Nephron (organoid): ENCODE measurements around the gene NEURL1.

ENCODE experiments used
- H3K27ac Mint-ChIP-seq, 3 experiments: 2 replicates each; pipeline ENCODE4 v1.8.0; 2020; ENCODE audit warnings: mixed read lengths in 3 of 3, mild to moderate bottlenecking in 2 of 3, moderate library complexity in 1 of 3
- H3K27me3 Mint-ChIP-seq: 2 replicates; pipeline ENCODE4 v1.8.0; 2021; ENCODE audit warnings: low read depth, mild to moderate bottlenecking, moderate library complexity, mixed read lengths
- H3K36me3 Mint-ChIP-seq: 2 replicates; pipeline ENCODE4 v1.8.0; 2020; ENCODE audit warnings: low read depth, mixed read lengths
- H3K4me1 Mint-ChIP-seq: 2 replicates; pipeline ENCODE4 v1.8.0; 2020; ENCODE audit warnings: mixed read lengths
- H3K4me3 Mint-ChIP-seq, 3 experiments: 2 replicates each; pipeline ENCODE4 v1.8.0; 2020; ENCODE audit warnings: mild to moderate bottlenecking in 3 of 3, mixed read lengths in 3 of 3, moderate library complexity in 2 of 3
- H3K9me3 Mint-ChIP-seq: 2 replicates; pipeline ENCODE4 v1.8.0; 2020; ENCODE audit warnings: mixed read lengths
- TF ChIP-seq, protein P1 (sequence below), 3 experiments: fragments of 200-600 bp; sonication (generic); IDR thresholded peaks; one replicate each; pipeline ENCODE4 v1.5.0; 2021; ENCODE audit warnings: antibody characterized with exemption in 3 of 3; ENCODE audit not compliant: unreplicated experiment in 3 of 3

NEURL1 gene

DNA sequence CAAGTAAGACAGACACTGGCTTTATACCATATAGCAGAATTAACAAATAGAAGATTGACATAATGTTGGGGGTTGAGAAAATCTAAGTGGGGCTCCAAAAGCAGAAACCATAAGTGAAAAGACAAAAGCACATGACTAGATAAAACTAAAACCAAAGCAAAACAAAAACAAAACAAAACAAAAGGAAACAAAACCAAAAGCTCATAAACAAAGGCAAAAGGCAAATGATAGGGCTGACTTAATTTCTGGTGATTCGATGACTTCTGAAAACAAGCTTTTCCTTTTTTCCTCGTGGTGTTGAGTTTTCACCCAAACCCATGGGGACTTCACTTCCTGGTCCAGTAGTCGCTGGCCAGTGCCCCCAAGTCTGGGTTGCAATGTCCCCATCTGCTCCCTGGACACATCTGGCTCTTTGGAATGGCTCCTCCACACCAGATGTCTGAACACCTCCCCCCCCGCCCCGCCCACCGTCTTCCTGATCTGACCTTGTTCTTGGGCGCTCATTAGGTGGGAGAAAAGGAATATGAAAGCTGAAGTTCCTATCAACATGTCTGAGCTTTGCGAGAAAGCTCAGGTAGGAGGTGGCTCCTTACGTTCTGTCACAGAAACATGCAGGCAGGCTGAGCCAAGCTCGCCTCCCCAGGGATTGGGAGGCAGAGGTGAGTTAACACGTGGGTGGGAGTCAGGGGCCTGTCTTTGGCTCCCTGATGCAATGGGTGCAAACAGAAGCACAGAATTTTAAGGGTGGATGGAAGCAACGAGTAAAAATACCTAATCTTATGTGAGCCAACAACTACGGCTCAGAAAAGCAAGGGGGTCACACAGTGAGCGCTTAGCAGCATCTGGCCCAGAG lies 121.0 kb downstream of the NEURL1 start:
- Mint-ChIP-seq H3K4me1 (peaks cover 57% of the 10 kb centered on the region), H3K36me3 (peaks cover 31% of the 10 kb centered on the region), H3K27ac (peak overlapping the region; percentile 95 to 99 (median 96)), H3K27me3 (no peaks in the 10 kb centered on the region), H3K9me3 (no peaks in the 10 kb centered on the region), H3K4me3 (peak overlapping the region; percentile 45 to 75 (median 53))
- TF ChIP-seq, protein P1, sequence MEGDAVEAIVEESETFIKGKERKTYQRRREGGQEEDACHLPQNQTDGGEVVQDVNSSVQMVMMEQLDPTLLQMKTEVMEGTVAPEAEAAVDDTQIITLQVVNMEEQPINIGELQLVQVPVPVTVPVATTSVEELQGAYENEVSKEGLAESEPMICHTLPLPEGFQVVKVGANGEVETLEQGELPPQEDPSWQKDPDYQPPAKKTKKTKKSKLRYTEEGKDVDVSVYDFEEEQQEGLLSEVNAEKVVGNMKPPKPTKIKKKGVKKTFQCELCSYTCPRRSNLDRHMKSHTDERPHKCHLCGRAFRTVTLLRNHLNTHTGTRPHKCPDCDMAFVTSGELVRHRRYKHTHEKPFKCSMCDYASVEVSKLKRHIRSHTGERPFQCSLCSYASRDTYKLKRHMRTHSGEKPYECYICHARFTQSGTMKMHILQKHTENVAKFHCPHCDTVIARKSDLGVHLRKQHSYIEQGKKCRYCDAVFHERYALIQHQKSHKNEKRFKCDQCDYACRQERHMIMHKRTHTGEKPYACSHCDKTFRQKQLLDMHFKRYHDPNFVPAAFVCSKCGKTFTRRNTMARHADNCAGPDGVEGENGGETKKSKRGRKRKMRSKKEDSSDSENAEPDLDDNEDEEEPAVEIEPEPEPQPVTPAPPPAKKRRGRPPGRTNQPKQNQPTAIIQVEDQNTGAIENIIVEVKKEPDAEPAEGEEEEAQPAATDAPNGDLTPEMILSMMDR (IDR thresholded peaks at IDR 0.05; ENCODE audit: unreplicated experiment in 3 of 3): no peak

DNA sequence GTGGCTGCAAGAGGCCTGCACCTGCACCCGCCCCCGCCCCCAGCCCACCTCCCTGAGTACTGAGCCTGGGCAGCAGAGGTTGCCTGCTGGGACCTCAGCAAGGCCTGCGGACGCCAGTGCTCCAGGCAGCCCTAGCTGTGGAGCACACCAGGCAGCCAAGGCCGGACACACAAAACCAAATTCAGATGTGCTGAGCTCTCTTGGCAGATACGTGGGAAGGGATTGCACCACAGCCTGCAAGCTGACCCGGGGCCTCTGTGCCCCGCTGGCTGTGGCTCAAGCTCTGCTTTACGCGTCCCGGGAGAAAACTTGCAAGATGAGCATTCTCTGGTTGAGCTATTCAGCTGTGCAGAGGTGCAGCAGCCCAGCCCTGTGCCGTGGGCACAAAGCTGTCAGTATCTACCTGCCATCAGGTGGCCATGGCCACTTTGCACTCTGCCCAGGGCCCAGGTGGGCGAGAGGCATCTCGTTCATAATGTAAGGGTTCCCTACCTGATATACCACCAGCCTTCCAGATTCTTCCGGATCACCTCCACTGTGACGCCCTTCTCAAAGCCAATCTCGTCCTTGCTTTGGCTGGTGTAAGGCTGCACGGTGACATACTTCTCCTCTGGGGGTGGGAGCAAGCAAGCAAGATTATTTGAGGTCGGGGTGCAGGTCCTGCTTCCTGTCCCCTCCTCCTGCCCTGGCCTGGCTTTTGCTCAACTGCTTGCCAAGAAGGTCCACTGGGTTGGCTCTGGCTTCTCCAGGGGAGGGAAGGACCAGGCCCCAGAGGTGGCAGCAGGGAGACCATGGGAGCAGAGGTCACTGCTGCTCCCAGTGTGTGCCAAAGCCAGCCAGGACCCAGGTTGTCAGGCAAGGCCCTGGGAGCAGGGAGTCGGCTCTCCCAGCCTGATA lies 123.4 kb downstream of the NEURL1 start:
- TF ChIP-seq, protein P1 (IDR thresholded peaks at IDR 0.05; ENCODE audit: unreplicated experiment in 3 of 3): no peak
- H3K4me1 Mint-ChIP-seq: peaks cover 62% of the 10 kb centered on the region
- H3K36me3 Mint-ChIP-seq: peaks cover 24% of the 10 kb centered on the region
- no peaks in the 10 kb centered on the region for H3K27me3 Mint-ChIP-seq
- peak overlapping the region; percentile 12 to 99 (median 51) for H3K27ac Mint-ChIP-seq
- H3K4me3 Mint-ChIP-seq: no peak overlapping the region
- H3K9me3 Mint-ChIP-seq: no peaks in the 10 kb centered on the region

DNA sequence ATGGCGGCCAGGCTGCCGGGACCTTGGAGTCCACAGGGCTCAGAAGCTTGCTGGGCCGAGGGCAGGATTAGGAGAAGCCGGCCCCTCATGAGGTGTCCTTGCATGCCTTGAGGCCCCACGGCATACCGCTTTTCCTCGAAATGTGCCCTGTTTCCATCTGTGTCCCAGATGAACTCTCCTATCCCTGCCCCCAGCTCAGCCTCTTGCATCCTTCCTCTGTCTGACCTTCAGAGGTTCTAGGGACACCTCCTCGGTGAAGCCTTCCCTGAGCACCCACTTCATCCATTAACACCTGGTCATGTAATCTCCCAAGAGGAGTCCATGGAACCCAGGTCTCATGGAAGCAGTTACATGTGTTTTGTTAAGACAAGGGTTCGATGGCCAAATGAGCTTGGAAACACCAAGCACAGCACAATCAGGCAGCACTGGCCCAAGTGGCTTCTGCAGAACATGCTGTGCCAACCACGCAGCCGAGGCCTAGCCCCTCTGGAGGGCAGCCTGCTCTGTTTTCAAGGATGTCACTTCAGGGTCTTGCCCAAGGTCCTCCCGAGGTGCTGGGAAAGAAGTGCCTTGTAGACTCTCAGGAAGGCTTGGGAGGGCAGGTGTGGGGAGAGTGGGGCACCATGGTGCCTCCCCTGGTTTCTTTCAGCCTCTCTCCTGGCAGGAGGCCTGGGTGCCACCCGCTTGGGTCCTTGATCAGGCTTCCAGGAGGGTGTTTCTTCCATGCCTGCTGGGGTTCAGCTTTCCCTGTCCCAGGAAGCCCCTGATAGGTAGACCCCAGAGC lies 124.3 kb downstream of the NEURL1 start:
- no peak overlapping the region for H3K4me3 Mint-ChIP-seq
- no peaks in the 10 kb centered on the region for H3K9me3 Mint-ChIP-seq
- H3K27ac Mint-ChIP-seq: peak overlapping the region in 2 of 3 experiments; percentile 87 to 99
- peaks cover 21% of the 10 kb centered on the region for H3K36me3 Mint-ChIP-seq
- TF ChIP-seq, protein P1 (IDR thresholded peaks at IDR 0.05; ENCODE audit: unreplicated experiment in 3 of 3): no peak
- H3K27me3 Mint-ChIP-seq: no peaks in the 10 kb centered on the region
- peaks cover 56% of the 10 kb centered on the region for H3K4me1 Mint-ChIP-seq

DNA sequence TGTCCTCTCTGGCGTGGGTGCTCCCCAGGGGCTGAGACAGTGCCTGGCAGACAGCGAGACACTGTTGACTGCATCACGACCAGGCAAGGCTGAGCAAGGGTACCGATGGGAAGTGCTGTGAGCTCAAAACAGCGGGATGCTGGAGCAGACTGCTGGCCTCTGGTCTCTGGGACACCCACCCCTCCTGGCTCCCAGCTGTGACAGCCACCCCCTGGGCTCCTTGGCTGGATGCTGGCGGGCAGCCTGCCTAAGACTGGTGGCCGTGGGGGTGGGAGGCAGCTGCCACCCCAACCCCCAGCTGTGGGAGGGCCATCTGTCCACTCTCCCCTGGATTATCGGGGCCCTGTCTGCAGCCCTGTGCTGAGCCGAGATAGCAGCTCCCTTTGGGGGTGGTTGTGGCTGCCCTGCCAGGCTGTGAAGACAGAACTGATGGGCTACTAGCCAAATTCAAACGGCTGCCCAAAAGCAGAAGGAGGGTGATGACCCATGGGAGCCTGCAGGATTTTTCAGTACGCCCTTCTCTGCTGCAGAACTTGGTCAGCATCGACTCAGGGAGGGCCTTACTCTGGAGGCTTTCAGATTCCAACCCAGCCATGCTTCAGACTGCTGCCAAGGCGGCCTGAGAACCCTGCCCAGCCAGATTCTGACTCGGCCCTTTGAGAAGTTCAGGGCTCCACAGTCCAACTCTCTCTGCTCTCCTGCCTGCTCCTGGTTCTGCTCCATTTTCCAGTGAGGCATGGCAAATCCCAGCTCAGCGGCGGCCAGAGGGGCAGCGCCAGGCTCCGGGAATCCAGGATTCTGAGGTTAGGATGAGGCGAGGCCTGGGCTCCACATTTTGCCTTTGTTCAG lies 125.3 kb downstream of the NEURL1 start:
- TF ChIP-seq, protein P1 (IDR thresholded peaks at IDR 0.05; ENCODE audit: unreplicated experiment in 3 of 3): no peak
- Mint-ChIP-seq H3K27ac (peak overlapping the region in 1 of 3 experiments; percentile 99), H3K9me3 (no peaks in the 10 kb centered on the region), H3K36me3 (peaks cover 16% of the 10 kb centered on the region), H3K4me1 (peaks cover 48% of the 10 kb centered on the region), H3K4me3 (no peak overlapping the region), H3K27me3 (no peaks in the 10 kb centered on the region)
